Ureter (tissue), 1 donor: ENCODE results near the gene HUNK. TPM values are rescaled to one million over a fixed set of nuclear protein-coding genes. Genes with fewer than 3 reads are reported as not detected.

ENCODE experiments used
- DNase-seq: peaks from one replicate; pipeline ENCODE4 v3.0.0-alpha.2; 2020; ENCODE audit warnings: low spot score
- total RNA-seq: library from RNA; stranded (reverse); gene quantifications from one replicate; pipeline ENCODE4 v1.2.4, GENCODE V29; 2023
- donor health status: DM: yes; HTN: yes; CAD: no.

Gene HUNK
- total RNA-seq, 1 donor from 2014 or later: 4.5 TPM

DNA sequence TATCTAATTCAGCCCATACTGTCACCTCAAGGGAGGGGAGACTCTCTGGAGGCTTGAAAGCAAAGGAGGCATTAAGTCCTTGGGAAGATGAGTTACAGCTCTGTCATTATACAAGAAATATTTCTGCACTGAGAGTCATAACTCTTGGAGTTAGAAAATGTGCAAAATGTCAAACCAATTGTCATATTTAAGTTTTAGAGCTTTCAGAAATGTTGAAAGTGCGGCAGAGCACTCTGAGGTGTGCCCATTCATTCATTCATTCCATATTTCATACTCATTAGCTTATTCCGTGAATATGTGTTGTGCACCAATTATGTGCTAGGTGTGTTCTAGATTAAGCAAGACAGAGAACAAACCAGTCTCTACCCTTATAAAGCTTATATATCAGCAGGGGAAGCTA is 87.1 kb downstream of the HUNK start:
- no peak for DNase-seq

DNA sequence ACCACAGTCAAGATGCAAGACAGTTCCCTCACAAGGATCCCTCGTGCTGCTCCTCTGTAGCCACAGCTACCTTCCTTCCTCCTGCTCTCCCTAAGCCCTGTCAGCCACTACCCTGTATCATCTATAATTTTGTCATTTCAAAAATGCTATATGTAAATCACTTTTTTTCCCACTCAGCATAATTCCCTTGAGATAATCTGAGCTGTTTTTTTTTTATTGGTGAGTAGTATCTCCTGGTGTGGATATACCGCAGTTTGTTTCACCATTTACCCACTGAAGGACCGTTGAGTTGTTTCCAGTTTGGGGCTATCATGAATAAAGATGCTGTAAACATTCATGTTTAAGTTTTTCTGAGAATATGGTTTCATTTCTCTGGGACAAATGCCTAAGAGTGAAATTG is 88.2 kb downstream of the HUNK start:
- DNase-seq: no peak

DNA sequence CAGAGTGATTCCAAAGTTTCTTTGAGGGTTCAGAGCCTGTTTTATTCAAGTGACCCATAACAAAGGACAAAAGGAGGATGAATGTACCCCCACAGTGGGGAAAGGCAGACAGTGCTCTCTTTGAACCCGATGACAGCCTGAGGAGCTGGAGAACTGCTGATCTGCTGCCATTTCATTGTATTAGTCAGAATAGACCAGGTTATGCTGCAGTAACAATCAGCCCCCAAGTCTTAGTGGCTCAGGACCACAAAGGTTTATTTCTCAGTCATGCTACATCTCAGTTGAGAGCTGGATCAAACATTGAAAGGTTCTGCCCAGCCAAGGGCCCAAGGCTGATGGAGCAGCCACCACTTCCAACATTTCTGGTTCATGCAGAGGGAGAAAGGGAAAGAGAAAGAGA is 88.9 kb downstream of the HUNK start:
- no peak for DNase-seq

DNA sequence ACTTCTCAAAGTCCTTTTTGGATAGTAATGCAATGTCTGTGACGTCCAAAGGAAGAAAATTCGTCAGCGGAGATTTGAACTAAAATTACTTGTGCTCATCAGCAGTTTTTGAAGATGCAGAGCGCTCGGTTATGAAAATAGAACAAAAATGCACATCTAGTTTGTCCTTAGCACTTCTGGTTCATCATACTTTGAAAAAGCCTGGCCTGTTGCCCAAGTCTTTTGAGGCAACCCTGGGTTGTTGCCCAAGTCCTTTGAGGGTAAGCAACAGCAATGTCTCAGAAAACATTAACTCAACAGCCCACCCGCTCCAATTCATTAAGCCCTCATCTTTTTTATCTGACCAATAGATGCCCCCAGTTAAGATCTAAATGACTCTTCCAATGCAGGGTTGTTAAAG is 91.9 kb downstream of the HUNK start:
- DNase-seq: no peak

DNA sequence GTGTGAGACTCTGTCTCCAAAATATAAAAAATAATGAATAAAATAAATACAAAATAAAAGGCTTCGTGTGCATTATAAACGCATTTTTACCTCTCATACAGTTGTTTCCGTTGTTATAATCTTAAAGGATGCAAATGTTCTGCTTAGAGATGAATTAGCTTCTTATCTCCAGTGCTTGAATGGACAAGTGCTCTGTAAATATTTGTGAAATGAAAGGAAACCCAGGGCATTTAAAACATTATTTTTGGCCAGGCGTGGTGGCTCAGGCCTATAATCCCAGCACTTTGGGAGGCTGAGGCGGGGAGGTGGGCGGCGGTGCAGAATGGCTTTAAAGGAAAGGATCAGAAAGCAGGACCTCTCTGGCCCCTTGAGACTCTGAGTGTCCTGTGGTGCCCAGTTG is 94.5 kb downstream of the HUNK start:
- DNase-seq: no peak

DNA sequence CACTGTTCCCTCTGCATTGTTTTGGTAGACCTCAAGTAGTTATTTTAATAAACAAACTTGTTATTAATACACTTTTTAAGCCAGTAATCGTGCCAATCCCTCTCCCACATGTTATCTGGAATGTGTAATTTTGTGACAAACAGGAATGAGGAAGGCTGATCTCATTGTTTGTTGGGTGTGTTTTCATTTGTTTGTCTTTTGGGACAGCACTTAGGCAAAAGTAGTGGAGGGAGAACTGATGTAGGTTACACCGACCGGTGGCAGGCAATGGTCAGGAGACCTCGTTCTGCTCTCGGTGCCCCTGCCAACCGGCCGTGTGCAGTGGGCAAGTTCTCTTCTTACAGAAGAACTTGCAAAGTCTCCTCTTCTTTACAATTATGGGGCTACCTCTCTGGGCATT is 99.8 kb downstream of the HUNK start:
- no peak for DNase-seq

DNA sequence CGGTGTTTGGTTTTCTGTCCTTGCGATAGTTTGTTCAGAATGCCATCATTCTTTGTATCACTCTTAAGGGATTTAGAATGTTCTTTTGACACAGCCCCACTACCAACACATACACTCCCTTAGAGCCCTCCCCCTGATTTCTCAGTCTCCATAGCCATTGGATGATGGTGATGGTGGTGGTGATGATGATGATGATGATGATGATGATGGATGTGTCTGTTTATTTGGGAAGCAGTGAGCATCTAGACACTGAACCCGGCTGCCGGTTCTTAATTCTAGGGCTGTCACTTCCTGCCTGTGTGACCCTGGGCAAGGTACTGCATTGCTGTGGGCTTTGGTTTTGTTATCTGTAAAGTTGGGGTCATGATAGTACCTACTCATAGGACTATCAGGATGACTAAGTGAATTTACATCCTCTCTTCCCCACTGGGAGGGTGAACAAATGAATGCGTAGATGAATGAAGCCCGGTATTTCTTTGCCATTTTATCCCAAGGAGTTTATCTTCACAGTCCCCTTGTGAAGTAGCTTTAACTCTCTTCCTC is 100.7 kb downstream of the HUNK start:
- no peak for DNase-seq

DNA sequence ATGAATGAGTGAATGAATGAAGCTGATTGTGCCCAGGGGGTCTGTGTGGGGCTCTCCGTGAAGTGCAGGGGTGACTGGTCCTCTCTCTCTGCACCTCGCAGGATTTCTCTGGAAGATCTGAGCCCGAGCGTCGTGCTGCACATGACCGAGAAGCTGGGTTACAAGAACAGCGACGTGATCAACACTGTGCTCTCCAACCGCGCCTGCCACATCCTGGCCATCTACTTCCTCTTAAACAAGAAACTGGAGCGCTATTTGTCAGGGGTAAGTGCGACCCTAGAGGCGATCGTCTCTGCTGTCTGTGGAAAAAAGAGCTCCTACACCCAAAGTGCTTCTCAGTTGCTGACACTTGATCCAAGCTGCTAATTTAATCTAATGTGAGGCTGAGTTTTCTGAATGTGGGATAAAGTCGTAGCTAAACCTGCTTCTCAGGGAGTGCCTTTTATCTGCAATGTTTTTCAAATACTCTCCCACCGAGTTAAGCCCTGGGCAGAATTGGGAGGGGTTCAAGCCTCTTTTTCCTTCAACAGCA is 101.7 kb downstream of the HUNK start:
- DNase-seq: no peak

DNA sequence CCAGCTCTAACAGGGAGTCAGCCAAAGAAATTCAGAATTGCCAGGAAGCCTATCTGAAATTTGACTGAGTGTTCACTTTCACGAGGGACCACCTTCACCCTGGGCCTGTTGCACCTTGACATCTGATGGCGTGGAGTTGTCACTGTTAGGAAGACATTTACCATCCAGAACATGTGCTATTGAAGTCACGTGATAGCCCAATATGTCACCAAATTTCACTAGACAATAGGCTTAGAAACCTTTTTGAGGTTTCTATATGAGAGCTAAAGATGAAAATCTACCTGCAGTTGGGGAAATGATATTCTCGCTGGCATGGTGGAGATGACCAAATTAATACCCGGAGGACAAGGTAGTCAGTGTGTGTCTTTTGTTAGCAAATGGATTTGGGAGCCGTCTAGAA is 102.7 kb downstream of the HUNK start:
- no peak for DNase-seq

DNA sequence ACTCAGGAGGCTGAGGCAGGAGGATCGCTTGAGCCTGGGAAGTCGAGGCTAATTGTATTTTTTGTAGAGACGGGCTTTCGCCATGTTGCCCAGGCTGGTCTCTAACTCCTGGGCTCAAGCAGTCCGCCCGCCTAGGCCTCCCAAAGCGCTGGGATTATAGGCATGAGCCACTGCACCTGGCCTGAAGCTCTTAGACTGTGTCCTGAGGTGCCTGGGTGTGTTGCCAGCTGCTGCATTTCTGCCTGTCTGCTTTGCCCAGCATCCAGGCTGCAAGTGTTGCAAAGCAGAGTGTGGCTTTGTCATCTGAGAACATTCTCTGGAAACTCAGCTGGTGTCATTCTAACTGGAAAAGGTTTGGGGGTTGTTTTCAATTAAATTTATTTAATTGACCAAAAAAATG is 105.0 kb downstream of the HUNK start:
- DNase-seq: no peak

DNA sequence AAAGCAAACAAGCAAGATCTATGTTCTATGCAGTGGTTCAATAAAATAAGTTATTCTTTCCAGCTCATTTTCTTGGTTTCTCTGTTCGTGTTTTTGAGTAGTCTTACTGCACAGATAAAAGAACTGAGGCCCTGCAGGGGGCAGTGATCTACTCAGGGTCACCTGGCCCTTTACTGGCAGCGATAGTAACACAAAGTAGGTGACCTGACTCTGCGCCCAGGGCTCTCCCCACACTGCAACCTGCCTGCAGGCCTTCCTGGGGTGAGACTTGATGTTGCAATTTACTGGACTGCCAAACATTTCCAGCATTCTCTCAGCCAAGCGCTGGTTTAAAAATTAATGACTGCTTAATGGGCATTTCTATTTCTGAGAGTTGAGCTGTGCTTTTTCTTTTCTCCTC is 110.3 kb downstream of the HUNK start:
- DNase-seq: no peak

DNA sequence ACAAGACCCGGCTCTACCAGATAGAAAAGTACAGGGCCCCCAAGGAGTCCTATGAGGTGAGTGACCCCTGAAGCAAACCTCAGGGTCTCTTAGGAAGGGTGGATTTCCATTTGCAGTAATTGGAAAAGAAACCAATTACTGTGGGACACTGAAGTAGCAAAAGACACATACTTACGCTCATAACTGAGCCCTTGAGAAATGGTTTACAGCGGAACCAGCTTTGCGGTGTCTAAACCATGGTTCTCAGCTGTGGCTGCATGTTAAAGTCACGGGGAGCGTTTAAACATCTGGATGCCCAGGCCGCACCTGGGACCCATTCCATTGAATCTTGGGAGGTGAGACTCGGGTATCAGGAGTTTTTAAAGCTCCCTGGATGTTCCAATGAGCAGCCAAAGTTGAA is 110.7 kb downstream of the HUNK start:
- DNase-seq: no peak

DNA sequence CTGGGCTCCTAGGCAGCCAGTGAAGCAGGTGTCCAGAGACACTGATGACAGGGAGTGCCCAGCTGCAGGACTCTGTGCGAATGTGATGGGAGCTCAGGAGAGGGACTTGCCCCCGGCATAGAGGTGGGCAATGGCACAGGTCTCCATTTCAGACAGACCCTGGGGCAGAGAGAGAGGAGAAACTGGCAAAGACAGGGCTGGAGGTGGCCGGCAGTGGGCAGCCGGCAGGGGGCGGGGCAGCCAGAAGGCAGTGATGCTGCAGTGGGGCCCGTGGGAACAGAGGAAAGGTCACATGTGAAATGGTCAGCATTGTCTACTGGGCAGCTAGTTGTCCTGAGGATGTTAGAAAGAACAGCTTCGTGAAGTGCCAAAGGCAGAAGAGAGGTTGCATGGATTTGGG is 112.6 kb downstream of the HUNK start:
- no peak for DNase-seq

DNA sequence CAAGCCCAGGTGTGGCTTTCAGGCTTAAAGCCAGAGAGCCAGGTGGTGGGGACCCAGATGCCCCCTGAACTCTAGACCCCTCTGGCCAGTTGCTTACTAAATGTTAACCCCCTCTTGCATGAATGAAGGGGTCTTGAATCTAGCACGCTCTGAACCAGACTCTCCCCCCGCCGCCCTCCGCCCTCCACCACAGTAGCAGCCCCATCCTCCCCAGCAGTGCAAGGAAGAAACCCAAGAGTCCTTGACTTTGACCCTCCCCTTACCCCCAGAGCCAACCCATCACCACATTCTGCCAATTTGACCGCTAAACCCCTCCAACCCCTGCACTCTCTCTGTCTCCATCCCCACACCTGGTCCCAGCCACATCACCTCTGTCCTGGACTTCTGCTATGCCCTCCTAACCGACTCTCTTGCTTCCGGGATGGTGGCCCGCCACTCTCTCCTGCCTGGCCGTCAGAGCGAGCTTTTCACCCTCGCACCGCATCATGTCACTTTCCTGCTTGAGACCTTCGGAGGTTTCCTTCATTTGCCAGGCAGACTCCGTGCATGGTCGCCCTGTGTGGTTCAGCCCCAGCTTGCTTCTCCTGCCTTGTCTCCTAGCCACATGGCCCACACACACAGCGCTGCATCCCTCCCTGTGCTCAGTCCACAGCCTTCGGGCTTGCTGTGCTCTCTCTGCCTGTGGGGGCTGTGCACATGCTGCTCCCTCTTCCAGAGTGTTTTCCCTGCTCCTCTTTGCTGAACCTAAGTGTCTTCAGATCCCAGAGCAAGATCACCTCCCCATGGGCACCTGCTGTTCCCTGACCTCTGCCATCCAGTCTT is 113.4 kb downstream of the HUNK start:
- no peak for DNase-seq

DNA sequence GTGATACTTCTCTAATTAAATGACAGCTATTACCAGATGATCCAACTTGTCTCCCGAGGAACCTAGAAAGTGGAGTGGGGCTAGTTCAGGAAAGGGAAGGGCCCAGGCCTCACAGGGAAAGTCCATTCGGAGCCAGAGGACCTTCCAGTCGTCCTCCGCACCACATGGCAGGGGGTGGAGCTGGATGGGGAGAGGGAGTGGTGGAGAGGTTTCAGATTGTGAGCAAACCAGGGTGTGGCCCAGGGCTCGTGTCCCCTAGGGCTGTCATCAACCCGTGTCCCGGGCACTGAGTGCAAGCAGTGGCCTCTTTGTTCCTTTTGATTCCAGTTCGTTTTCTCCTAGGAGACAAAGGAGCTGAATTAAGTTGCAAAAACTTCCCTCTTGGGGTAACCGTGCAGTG is 114.9 kb downstream of the HUNK start:
- no peak for DNase-seq

DNA sequence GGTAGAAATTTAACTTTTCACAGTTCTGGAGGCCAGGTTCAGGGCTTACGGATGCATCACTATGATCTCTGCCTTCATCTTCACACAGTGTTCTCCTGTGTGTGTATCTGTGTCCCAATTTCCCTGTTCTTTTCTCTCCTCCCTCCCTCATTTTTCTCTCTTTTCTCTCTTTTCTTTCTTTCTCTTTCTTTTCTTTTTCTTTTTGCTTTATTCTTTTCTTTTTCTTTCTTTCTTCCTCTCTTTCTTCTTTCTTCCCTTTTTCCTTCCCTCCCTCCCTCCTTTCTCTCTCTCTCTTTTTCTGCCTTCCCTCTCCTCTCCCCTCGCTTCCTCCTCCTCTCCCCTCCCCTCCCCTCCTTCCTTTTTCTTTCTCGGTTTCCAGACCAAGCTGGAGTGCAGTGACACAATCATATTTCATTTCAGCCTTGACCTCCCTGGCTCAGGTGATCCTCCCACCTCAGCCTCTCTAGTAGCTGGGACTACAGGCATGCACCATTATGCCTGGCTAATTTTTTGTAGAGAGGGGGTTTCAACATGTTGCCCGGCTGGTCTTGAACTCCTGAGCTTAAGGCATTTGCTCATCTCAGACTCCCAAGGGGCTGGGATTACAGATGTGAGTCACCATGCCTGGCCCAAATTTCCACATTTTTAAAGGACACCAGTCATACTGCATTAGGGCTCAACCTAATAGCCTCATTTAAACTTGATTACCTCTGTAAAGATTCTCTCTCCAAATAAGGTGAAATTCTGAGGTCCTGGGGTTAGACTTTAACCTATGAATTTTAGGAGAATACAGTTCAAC is 115.9 kb downstream of the HUNK start:
- no peak for DNase-seq

DNA sequence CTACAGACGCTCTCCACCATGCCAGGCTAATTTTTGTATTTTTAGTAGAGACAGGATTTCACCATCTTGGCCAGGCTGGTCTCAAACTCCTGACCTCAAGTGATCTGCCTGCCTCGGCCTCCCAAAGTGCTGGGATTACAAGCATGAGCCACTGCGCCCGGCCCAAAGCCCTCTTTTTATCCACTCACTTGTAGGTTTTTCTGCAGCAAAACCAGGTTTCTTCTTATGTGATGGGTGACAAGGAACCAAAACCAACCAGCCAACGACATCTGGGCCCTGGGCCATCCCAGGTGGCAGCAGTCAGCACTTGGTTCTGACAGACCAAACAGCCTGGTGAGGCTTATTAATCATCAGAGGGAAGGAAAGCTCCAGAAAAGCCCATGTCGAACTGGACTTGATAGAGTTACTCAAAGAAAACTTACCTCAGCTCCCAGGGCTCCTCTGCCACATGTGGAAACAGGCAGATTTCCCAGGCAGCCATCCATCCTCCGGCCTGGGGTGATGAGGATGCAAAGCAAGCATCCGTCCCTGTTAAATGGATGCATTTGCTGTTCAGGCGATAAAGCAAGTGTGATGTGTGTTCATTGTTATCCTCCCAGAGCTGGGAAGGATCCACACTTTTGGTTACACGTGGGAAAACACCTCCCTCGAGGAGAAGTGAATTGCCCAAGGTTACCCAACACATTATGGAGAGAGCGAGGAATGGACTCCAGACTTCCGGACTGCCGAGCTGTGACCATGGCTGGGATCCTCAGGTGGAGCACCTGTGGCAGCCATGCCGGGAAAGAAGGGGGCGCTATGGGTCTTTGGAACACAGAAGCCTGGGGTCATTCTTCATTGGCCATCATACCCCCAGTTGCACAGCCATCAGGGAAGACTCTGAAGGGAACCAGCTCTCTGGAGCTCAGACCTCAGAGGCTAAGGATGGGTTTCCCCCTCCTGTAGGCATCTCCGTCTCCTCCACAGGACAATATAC is 118.8 kb downstream of the HUNK start:
- DNase-seq: no peak

DNA sequence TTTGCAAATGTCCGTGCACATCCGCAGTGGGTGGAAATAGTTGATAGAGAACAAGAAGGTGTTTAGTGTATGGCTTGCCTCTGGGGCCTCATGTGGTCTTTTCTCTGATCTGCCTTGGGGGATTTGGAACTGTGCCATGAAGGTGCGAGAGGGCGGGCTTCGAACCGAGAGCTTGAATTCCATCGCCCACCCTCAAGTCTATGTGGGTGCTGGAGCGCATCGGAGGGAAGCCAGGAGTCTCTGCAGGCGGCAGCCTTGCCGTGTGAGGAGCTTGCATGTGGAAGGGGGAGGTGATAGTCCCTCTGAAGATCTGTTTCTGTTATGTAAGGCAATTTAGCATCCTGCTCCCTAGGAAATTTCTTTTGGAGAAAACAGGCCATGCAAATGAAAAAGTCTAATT is 119.6 kb downstream of the HUNK start:
- no peak for DNase-seq

DNA sequence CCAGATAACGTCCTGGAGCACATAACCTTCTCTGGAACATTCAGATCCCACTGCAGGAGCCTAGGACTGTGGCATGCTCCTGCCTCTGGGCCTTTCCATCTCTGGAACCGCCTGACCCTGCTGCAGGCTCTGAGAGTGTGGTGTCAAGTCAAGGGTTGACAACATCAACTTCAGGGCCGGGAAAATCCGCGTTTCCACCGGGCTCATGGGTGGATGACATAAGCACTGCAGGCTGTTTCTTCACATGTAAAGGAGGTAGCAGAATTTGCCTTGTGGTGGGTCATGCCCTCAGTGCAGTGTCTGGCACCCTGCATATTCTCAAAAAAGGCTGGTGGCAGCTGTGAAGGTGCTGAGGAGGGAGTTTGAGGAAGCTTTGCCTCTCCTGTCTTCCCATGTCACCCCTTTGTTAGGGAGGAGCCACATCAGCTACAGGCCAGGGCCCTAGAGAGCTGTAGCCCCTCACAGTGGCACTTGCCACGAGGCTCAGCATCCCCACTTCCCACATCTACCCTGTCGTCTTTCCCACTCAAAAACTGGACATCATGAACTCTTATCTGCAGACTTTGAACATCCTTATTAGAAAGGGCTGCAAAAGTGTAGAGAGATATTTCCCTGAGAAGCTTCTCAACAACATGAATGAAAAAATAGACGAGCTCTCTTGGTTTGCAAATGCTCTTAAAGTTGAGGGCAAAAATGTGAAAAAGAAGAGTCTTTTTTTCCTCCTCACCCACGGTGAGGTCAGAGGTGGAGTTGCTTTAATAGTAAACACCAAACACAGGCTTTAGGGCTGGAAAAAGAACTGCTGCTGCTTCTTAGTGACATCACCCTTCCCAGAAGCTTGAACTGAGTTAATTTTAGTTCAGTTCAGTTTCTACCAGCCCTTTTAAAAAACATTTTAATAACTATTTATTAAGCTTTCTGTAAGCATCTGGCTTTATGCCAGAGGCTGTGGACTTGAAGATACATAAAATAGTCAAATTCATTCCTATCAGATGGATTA is 121.3 kb downstream of the HUNK start:
- no peak for DNase-seq

DNA sequence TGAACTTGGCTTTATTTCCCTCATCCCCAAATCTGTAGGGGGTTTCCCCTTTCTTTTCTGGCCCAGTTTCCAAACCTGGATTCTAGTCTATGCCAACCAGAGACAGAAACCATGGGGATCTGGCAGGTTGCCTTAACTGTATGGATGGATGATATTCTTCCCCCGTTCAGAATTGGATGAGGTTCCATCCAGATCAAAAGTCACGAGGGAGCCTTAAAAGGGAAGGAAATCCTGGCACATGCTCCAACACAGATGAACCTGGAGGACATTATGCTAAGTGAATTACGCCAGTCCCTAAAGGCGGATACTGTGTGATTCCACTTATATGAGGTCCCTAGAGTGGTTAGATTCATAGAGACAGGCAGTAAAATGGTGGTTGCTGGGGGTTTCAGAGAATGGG is 124.4 kb downstream of the HUNK start:
- DNase-seq: no peak
